Measurements from ENCODE around the gene ANK2.

The ANK2 gene

GRCh38 chr4:113248320-113248719, 198.9 kb downstream of the ANK2 start:
- H3K4me1 ChIP-seq (ENCODE audit: control extremely low read depth in 1 of 4, control insufficient read depth in 4 of 4, insufficient read depth in 4 of 4, low read length in 3 of 4), result no peaks in the 10 kb centered on the region
- WGBS (ENCODE audit: insufficient coverage), result 100% methylated on average over 5 of the region's 5 CpGs
- no peak overlapping the region for H3K27ac ChIP-seq (ENCODE audit: insufficient read depth in 1 of 2, low read depth in 1 of 2, low read length in 2 of 2, poor library complexity in 1 of 2, severe bottlenecking in 2 of 2)
- no peaks in the 10 kb centered on the region for H3K36me3 ChIP-seq (ENCODE audit: control insufficient read depth in 4 of 4, insufficient read depth in 4 of 4, low read length in 3 of 4)
- peaks cover 0 to 3% (median 0%) of the 10 kb centered on the region in 5 experiments for H3K27me3 ChIP-seq (replicated peaks in 2 of 5; ENCODE audit: control insufficient read depth in 4 of 5, insufficient read depth in 5 of 5, low read length in 4 of 5)
- ChIA-PET POLR2A (no interaction called here), CTCF (no interaction called here)
- no peak overlapping the region for H3K4me3 ChIP-seq (ENCODE audit: control insufficient read depth in 1 of 7, extremely low read depth in 1 of 7, insufficient read depth in 4 of 7, low read depth in 2 of 7, low read length in 6 of 7)
- DNase-seq, result no peak
- no peaks in the 10 kb centered on the region for H3K9me3 ChIP-seq (ENCODE audit: control extremely low read depth in 1 of 5, control insufficient read depth in 4 of 5, insufficient read depth in 2 of 5, low read depth in 1 of 5, low read length in 4 of 5)

DNA sequence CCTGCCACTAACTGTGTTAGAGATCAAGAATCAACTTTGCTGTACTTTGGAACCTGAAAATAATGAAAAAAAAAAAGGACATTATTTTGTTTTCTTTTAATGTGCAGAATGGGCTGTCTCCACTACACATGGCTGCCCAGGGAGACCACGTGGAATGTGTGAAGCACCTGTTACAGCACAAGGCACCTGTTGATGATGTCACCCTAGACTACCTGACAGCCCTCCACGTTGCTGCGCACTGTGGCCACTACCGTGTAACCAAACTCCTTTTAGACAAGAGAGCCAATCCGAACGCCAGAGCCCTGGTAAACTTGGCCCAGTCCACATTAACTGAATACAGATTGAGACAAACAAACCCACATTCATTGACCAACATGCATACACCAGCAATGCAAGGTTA, 206.2 kb downstream of the ANK2 start:
- WGBS (ENCODE audit: insufficient coverage), result 90% methylated on average over 4 of the region's 6 CpGs
- H3K4me3 ChIP-seq (ENCODE audit: control insufficient read depth in 1 of 7, extremely low read depth in 1 of 7, insufficient read depth in 4 of 7, low read depth in 2 of 7, low read length in 6 of 7), result no peak overlapping the region
- no peaks in the 10 kb centered on the region for H3K9me3 ChIP-seq (ENCODE audit: control extremely low read depth in 1 of 5, control insufficient read depth in 4 of 5, insufficient read depth in 2 of 5, low read depth in 1 of 5, low read length in 4 of 5)
- no peaks in the 10 kb centered on the region for H3K36me3 ChIP-seq (ENCODE audit: control insufficient read depth in 4 of 4, insufficient read depth in 4 of 4, low read length in 3 of 4)
- ChIA-PET POLR2A (no interaction called here), CTCF (no interaction called here)
- H3K27me3 ChIP-seq (replicated peaks in 2 of 5; ENCODE audit: control insufficient read depth in 4 of 5, insufficient read depth in 5 of 5, low read length in 4 of 5), result no peaks in the 10 kb centered on the region
- no peak for DNase-seq
- no peaks in the 10 kb centered on the region for H3K4me1 ChIP-seq (ENCODE audit: control extremely low read depth in 1 of 4, control insufficient read depth in 4 of 4, insufficient read depth in 4 of 4, low read length in 3 of 4)
- H3K27ac ChIP-seq (ENCODE audit: insufficient read depth in 1 of 2, low read depth in 1 of 2, low read length in 2 of 2, poor library complexity in 1 of 2, severe bottlenecking in 2 of 2), result no peak overlapping the region

DNA sequence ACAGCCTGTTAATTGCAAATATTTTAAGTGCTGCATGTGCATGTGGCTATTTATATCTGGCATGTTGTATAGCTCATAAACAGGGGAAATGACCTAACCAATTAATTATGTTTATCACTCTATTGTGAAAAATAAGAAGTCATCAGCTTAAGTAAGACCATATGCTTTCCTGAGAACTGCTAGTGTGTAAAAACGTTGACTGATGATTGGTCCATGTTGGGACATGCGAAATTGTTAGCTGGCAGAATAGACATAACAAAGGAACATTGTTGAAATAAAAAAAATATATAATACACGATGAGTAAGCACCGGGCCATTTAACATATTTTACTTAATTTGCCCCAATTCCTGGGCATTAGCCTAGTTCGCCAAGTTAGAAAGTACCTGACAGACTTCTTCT, 207.5 kb downstream of the ANK2 start:
- ChIA-PET POLR2A (no interaction called here), CTCF (no interaction called here)
- Histone ChIP-seq H3K9me3 (ENCODE audit: control extremely low read depth in 1 of 5, control insufficient read depth in 4 of 5, insufficient read depth in 2 of 5, low read depth in 1 of 5, low read length in 4 of 5) (no peaks in the 10 kb centered on the region), H3K27me3 (replicated peaks in 2 of 5; ENCODE audit: control insufficient read depth in 4 of 5, insufficient read depth in 5 of 5, low read length in 4 of 5) (no peaks in the 10 kb centered on the region), H3K4me3 (ENCODE audit: control insufficient read depth in 1 of 7, extremely low read depth in 1 of 7, insufficient read depth in 4 of 7, low read depth in 2 of 7, low read length in 6 of 7) (no peak overlapping the region), H3K27ac (ENCODE audit: insufficient read depth in 1 of 2, low read depth in 1 of 2, low read length in 2 of 2, poor library complexity in 1 of 2, severe bottlenecking in 2 of 2) (no peak overlapping the region), H3K36me3 (ENCODE audit: control insufficient read depth in 4 of 4, insufficient read depth in 4 of 4, low read length in 3 of 4) (no peaks in the 10 kb centered on the region), H3K4me1 (ENCODE audit: control extremely low read depth in 1 of 4, control insufficient read depth in 4 of 4, insufficient read depth in 4 of 4, low read length in 3 of 4) (no peaks in the 10 kb centered on the region)
- DNase-seq, result no peak
- 100% methylated on average over 3 of the region's 5 CpGs for WGBS (ENCODE audit: insufficient coverage)

- no peaks in the 10 kb centered on the region for H3K27me3 ChIP-seq (replicated peaks in 2 of 5; ENCODE audit: control insufficient read depth in 4 of 5, insufficient read depth in 5 of 5, low read length in 4 of 5)
- WGBS (ENCODE audit: insufficient coverage), result 100% methylated on average over 2 of the region's 4 CpGs
- CTCF ChIA-PET, result no interaction called here
- no peak for DNase-seq
- H3K27ac ChIP-seq (ENCODE audit: insufficient read depth in 1 of 2, low read depth in 1 of 2, low read length in 2 of 2, poor library complexity in 1 of 2, severe bottlenecking in 2 of 2), result no peak overlapping the region
- H3K4me3 ChIP-seq (ENCODE audit: control insufficient read depth in 1 of 7, extremely low read depth in 1 of 7, insufficient read depth in 4 of 7, low read depth in 2 of 7, low read length in 6 of 7), result no peak overlapping the region
- POLR2A ChIA-PET, result no interaction called here
- no peaks in the 10 kb centered on the region for H3K36me3 ChIP-seq (ENCODE audit: control insufficient read depth in 4 of 4, insufficient read depth in 4 of 4, low read length in 3 of 4)
- H3K9me3 ChIP-seq (ENCODE audit: control extremely low read depth in 1 of 5, control insufficient read depth in 4 of 5, insufficient read depth in 2 of 5, low read depth in 1 of 5, low read length in 4 of 5), result no peaks in the 10 kb centered on the region
- H3K4me1 ChIP-seq (ENCODE audit: control extremely low read depth in 1 of 4, control insufficient read depth in 4 of 4, insufficient read depth in 4 of 4, low read length in 3 of 4), result no peaks in the 10 kb centered on the region
These were observed 211.2 kb downstream of the ANK2 start for GRCh38 chr4:113260688-113261087.

- Histone ChIP-seq H3K4me3 (ENCODE audit: control insufficient read depth in 1 of 7, extremely low read depth in 1 of 7, insufficient read depth in 4 of 7, low read depth in 2 of 7, low read length in 6 of 7) (no peak overlapping the region), H3K27me3 (replicated peaks in 2 of 5; ENCODE audit: control insufficient read depth in 4 of 5, insufficient read depth in 5 of 5, low read length in 4 of 5) (no peaks in the 10 kb centered on the region), H3K36me3 (ENCODE audit: control insufficient read depth in 4 of 4, insufficient read depth in 4 of 4, low read length in 3 of 4) (no peaks in the 10 kb centered on the region), H3K4me1 (ENCODE audit: control extremely low read depth in 1 of 4, control insufficient read depth in 4 of 4, insufficient read depth in 4 of 4, low read length in 3 of 4) (no peaks in the 10 kb centered on the region), H3K27ac (ENCODE audit: insufficient read depth in 1 of 2, low read depth in 1 of 2, low read length in 2 of 2, poor library complexity in 1 of 2, severe bottlenecking in 2 of 2) (no peak overlapping the region), H3K9me3 (ENCODE audit: control extremely low read depth in 1 of 5, control insufficient read depth in 4 of 5, insufficient read depth in 2 of 5, low read depth in 1 of 5, low read length in 4 of 5) (no peaks in the 10 kb centered on the region)
- no CpG with 5 or more reads among the region's 1 CpG for WGBS (ENCODE audit: insufficient coverage)
- DNase-seq, result no peak
- CTCF ChIA-PET, result no interaction called here
- POLR2A ChIA-PET, result no interaction called here
These were observed 213.8 kb downstream of the ANK2 start for GRCh38 chr4:113263274-113263673.

DNA sequence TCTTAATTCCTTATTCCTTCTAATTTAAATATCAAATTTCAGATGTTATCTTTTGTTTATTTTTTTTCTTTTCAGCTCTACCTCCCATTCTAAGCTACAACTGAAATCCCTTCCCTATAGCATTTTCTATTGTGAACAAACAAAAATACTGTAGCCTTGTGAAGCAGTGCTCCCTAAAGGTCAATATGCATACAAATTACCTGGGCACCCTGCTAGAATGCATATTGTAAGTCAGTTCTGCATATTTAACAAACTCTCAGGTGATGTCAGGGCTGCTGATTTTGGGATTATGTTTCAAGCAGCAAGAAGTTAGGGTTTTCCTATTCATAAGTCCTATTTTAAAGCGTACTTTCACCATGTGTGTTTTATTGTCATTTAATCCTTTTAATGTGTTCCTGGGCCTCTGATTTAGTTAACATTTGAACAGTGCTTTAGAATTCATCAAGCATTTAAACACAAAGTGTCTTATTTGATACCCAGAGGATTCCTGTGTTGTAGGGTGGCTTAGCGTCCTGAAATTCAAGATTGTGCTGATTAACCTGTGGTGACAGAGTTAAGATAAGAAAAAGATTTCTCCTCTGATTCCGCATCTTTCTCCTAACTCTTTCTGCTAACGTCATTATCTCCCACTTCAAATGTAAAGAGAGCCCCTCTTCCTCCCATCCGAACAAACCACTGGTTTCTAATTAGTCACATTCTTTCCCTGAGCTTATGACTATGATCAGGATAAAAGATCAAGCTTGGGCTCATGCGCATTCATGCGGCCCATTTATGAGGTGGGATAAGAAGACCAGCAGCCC, 221.3 kb downstream of the ANK2 start:
- WGBS (ENCODE audit: insufficient coverage), result 100% methylated on average over 3 of the region's 7 CpGs
- no peak overlapping the region for H3K4me3 ChIP-seq (ENCODE audit: control insufficient read depth in 1 of 7, extremely low read depth in 1 of 7, insufficient read depth in 4 of 7, low read depth in 2 of 7, low read length in 6 of 7)
- H3K4me1 ChIP-seq (ENCODE audit: control extremely low read depth in 1 of 4, control insufficient read depth in 4 of 4, insufficient read depth in 4 of 4, low read length in 3 of 4), result no peaks in the 10 kb centered on the region
- POLR2A ChIA-PET, result no interaction called here
- H3K36me3 ChIP-seq (ENCODE audit: control insufficient read depth in 4 of 4, insufficient read depth in 4 of 4, low read length in 3 of 4), result no peaks in the 10 kb centered on the region
- no peak overlapping the region for H3K27ac ChIP-seq (ENCODE audit: insufficient read depth in 1 of 2, low read depth in 1 of 2, low read length in 2 of 2, poor library complexity in 1 of 2, severe bottlenecking in 2 of 2)
- CTCF ChIA-PET, result no interaction called here
- no peak for DNase-seq
- no peaks in the 10 kb centered on the region for H3K27me3 ChIP-seq (replicated peaks in 2 of 5; ENCODE audit: control insufficient read depth in 4 of 5, insufficient read depth in 5 of 5, low read length in 4 of 5)
- H3K9me3 ChIP-seq (ENCODE audit: control extremely low read depth in 1 of 5, control insufficient read depth in 4 of 5, insufficient read depth in 2 of 5, low read depth in 1 of 5, low read length in 4 of 5), result no peaks in the 10 kb centered on the region

GRCh38 chr4:113272523-113272922, 223.1 kb downstream of the ANK2 start:
- no peaks in the 10 kb centered on the region for H3K36me3 ChIP-seq (ENCODE audit: control insufficient read depth in 4 of 4, insufficient read depth in 4 of 4, low read length in 3 of 4)
- no peaks in the 10 kb centered on the region for H3K4me1 ChIP-seq (ENCODE audit: control extremely low read depth in 1 of 4, control insufficient read depth in 4 of 4, insufficient read depth in 4 of 4, low read length in 3 of 4)
- no peak overlapping the region for H3K27ac ChIP-seq (ENCODE audit: insufficient read depth in 1 of 2, low read depth in 1 of 2, low read length in 2 of 2, poor library complexity in 1 of 2, severe bottlenecking in 2 of 2)
- CTCF ChIA-PET, result no interaction called here
- H3K9me3 ChIP-seq (ENCODE audit: control extremely low read depth in 1 of 5, control insufficient read depth in 4 of 5, insufficient read depth in 2 of 5, low read depth in 1 of 5, low read length in 4 of 5), result no peaks in the 10 kb centered on the region
- H3K4me3 ChIP-seq (ENCODE audit: control insufficient read depth in 1 of 7, extremely low read depth in 1 of 7, insufficient read depth in 4 of 7, low read depth in 2 of 7, low read length in 6 of 7), result no peak overlapping the region
- no peak for DNase-seq
- H3K27me3 ChIP-seq (replicated peaks in 2 of 5; ENCODE audit: control insufficient read depth in 4 of 5, insufficient read depth in 5 of 5, low read length in 4 of 5), result peaks cover 0 to 2% (median 0%) of the 10 kb centered on the region in 5 experiments
- POLR2A ChIA-PET, result no interaction called here

Data from common myeloid progenitor, CD34-positive (primary cell).